RWPE2 (cell line): ENCODE data around the gene NWD2.

Source experiments
- ATAC-seq: fragments of 200-7000 bp; cut with Tn5 transposase; 3 replicates; pipeline ENCODE4 v1.9.1; 2021; ENCODE audit warnings: low read depth
- DNase-seq: peaks from one replicate; pipeline ENCODE4 v3.0.0-alpha.2; 2020; ENCODE audit warnings: low spot score
- H3K27ac ChIP-seq: fragments of 450-650 bp; 2 replicates; pipeline ENCODE4 v1.5.1; 2017; ENCODE audit warnings: mild to moderate bottlenecking; ENCODE audit not compliant: poor library complexity, severe bottlenecking
- H3K27me3 ChIP-seq: fragments of 250-450 bp; sonication (Bioruptor Pico); 2 replicates; pipeline ENCODE4 v1.5.1; 2021; ENCODE audit warnings: mild to moderate bottlenecking, moderate library complexity; ENCODE audit not compliant: insufficient read depth, poor library complexity, severe bottlenecking
- H3K36me3 ChIP-seq: fragments of 250-450 bp; sonication (Bioruptor Pico); 2 replicates; pipeline ENCODE4 v1.5.1; 2020; ENCODE audit warnings: low read depth, mild to moderate bottlenecking, moderate library complexity
- H3K4me1 ChIP-seq: fragments of 250-450 bp; sonication (Bioruptor Pico); 2 replicates; pipeline ENCODE4 v1.5.1; 2021; ENCODE audit warnings: mild to moderate bottlenecking, moderate library complexity; ENCODE audit not compliant: insufficient read depth, poor library complexity, severe bottlenecking
- H3K4me3 ChIP-seq: fragments of 250-450 bp; sonication (Bioruptor Pico); 2 replicates; pipeline ENCODE4 v1.5.1; 2021; ENCODE audit warnings: mild to moderate bottlenecking, moderate library complexity; ENCODE audit not compliant: severe bottlenecking
- H3K9me3 ChIP-seq: fragments of 250-450 bp; sonication (Bioruptor Pico); 2 replicates; pipeline ENCODE4 v1.5.1; 2021; ENCODE audit warnings: mild to moderate bottlenecking, moderate library complexity; ENCODE audit not compliant: severe bottlenecking
- CTCF ChIP-seq: fragments of 450-650 bp; IDR thresholded peaks from one replicate; pipeline ENCODE4 v1.5.1; 2017; ENCODE audit warnings: mild to moderate bottlenecking, moderate library complexity; ENCODE audit not compliant: poor library complexity, severe bottlenecking

Gene NWD2

GRCh38 chr4:37469286-37469685, 224.7 kb downstream of the NWD2 start:
- Histone ChIP-seq H3K27me3 (peaks cover 21% of the 10 kb centered on the region), H3K9me3 (no peaks in the 10 kb centered on the region), H3K27ac (no peak overlapping the region), H3K4me1 (peaks cover 4% of the 10 kb centered on the region), H3K4me3 (no peak overlapping the region), H3K36me3 (no peaks in the 10 kb centered on the region)
- ATAC-seq, result no peak
- TF ChIP-seq CTCF, result no peak
- DNase-seq, result no peak

DNA sequence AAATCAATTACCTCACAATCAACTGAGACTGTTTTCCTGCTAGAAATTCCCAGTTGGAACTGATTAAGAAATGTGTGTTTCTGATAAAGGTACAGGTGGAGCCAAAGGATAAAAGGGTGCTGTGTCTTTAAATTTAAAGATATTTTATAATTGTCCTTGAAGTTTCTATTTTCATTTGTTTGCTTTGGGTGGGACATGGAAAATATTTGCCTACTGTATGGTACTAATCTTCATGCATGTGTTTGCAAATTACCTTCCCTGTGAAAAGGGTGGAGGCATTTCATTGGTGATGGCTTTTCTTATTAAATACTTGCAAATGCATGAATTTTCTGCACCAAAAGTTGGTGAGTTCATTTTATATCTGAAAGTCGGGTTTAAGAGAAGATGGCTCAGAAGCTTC, 225.7 kb downstream of the NWD2 start:
- Histone ChIP-seq H3K27me3 (peaks cover 21% of the 10 kb centered on the region), H3K9me3 (no peaks in the 10 kb centered on the region), H3K27ac (no peak overlapping the region), H3K36me3 (no peaks in the 10 kb centered on the region), H3K4me3 (no peak overlapping the region), H3K4me1 (peaks cover 4% of the 10 kb centered on the region)
- TF ChIP-seq CTCF, result no peak
- ATAC-seq (no peak), DNase-seq (no peak)

DNA sequence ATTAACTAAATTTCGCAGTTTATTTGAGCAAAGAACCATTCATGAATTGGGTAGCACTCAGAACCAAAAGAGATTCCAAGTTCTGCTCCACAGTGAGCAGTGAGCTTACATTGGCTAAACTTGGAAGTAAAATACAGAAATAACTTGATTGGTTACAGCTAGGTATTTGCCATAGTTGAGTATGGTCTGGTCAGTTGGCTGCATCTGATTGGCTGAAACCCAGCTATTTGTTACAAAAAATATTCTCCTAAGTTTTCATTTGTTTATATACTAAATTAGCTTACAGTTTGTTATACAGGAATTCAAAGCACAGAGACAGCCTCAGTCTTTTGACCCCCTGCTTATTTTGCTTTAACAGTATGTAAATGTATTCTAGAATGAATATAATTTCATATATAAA, 226.6 kb downstream of the NWD2 start:
- peaks cover 21% of the 10 kb centered on the region for H3K27me3 ChIP-seq
- no peak overlapping the region for H3K27ac ChIP-seq
- no peak for TF ChIP-seq CTCF
- H3K9me3 ChIP-seq, result no peaks in the 10 kb centered on the region
- H3K4me1 ChIP-seq, result peaks cover 4% of the 10 kb centered on the region
- H3K36me3 ChIP-seq, result no peaks in the 10 kb centered on the region
- no peak overlapping the region for H3K4me3 ChIP-seq
- no peak for DNase-seq
- no peak for ATAC-seq

GRCh38 chr4:37471971-37472370, 227.4 kb downstream of the NWD2 start:
- TF ChIP-seq CTCF, result no peak
- DNase-seq, result no peak
- Histone ChIP-seq H3K27ac (no peak overlapping the region), H3K27me3 (peaks cover 21% of the 10 kb centered on the region), H3K4me1 (peaks cover 4% of the 10 kb centered on the region), H3K9me3 (no peaks in the 10 kb centered on the region), H3K36me3 (no peaks in the 10 kb centered on the region), H3K4me3 (no peak overlapping the region)
- ATAC-seq, result peak; percentile 45; the same call in 2 of the 3 replicates

GRCh38 chr4:37473807-37474206, 229.3 kb downstream of the NWD2 start:
- Histone ChIP-seq H3K36me3 (no peaks in the 10 kb centered on the region), H3K4me1 (peaks cover 4% of the 10 kb centered on the region), H3K9me3 (no peaks in the 10 kb centered on the region), H3K27ac (no peak overlapping the region), H3K4me3 (no peak overlapping the region), H3K27me3 (peaks cover 21% of the 10 kb centered on the region)
- TF ChIP-seq CTCF, result no peak
- DNase-seq (no peak), ATAC-seq (no peak)
